Bronchial epithelial cell (primary cell): Measurements from ENCODE around the gene MAP4K3. TPM values are rescaled to one million over a fixed set of nuclear protein-coding genes. Genes with fewer than 3 reads are reported as not detected.

Experiments used
- DNase-seq: peaks from one replicate; pipeline ENCODE4 v3.0.0-alpha.2; 2010; ENCODE audit warnings: low read depth
- FAIRE-seq: peaks from 2 replicates; lab custom pipeline; 2011; peaks lifted over from hg19 to GRCh38; lab: Jason Lieb, UNC
- H3K27me3 ChIP-seq: 2 replicates; pipeline ENCODE4 v1.5.1; 2011; ENCODE audit warnings: low read length; ENCODE audit not compliant: control insufficient read depth, insufficient read depth
- H3K36me3 ChIP-seq: 2 replicates; pipeline ENCODE4 v1.5.1; 2011; ENCODE audit warnings: low read length; ENCODE audit not compliant: control insufficient read depth, insufficient read depth
- H3K4me3 ChIP-seq: 2 replicates; pipeline ENCODE4 v1.5.1; 2011; ENCODE audit warnings: mild to moderate bottlenecking, low read depth, low read length, control low read depth
- CTCF ChIP-seq: IDR thresholded peaks from 2 replicates; pipeline ENCODE4 v1.5.1; 2011; ENCODE audit warnings: mild to moderate bottlenecking, moderate library complexity, low read length, control low read depth, inconsistent platforms; ENCODE audit not compliant: insufficient read depth, severe bottlenecking
- total RNA-seq: library from RNA; depleted of rRNA; stranded (reverse); fragments of >200 nt; gene quantifications from 2 replicates; pipeline ENCODE4 v1.2.1, GENCODE V29; 2014

Gene MAP4K3
- total RNA-seq, 1 donor from 2014 or later, result 19.7 TPM

- no peak for DNase-seq
- no peak for FAIRE-seq
- H3K36me3 ChIP-seq, result peaks cover 3% of the 10 kb centered on the region
- H3K4me3 ChIP-seq, result no peak overlapping the region
- H3K27me3 ChIP-seq, result no peaks in the 10 kb centered on the region
- TF ChIP-seq CTCF, result no peak
Measured at GRCh38 chr2:39266916-39267434, 170.1 kb downstream of the MAP4K3 start.

GRCh38 chr2:39266139-39266805, 170.8 kb downstream of the MAP4K3 start:
- Histone ChIP-seq H3K4me3 (no peak overlapping the region), H3K27me3 (no peaks in the 10 kb centered on the region), H3K36me3 (peaks cover 3% of the 10 kb centered on the region)
- peak; percentile 27 for DNase-seq
- FAIRE-seq, result no peak
- no peak for TF ChIP-seq CTCF

GRCh38 chr2:39265315-39265714, 171.8 kb downstream of the MAP4K3 start:
- DNase-seq, result no peak
- no peak for TF ChIP-seq CTCF
- H3K27me3 ChIP-seq, result no peaks in the 10 kb centered on the region
- no peak overlapping the region for H3K4me3 ChIP-seq
- no peak for FAIRE-seq
- H3K36me3 ChIP-seq, result peaks cover 7% of the 10 kb centered on the region

GRCh38 chr2:39264733-39265132, 172.4 kb downstream of the MAP4K3 start:
- Histone ChIP-seq H3K36me3 (peaks cover 8% of the 10 kb centered on the region), H3K4me3 (no peak overlapping the region), H3K27me3 (no peaks in the 10 kb centered on the region)
- DNase-seq, result no peak
- TF ChIP-seq CTCF, result no peak
- FAIRE-seq, result no peak

GRCh38 chr2:39260087-39260486, 177.0 kb downstream of the MAP4K3 start:
- DNase-seq (no peak), FAIRE-seq (no peak)
- Histone ChIP-seq H3K27me3 (no peaks in the 10 kb centered on the region), H3K4me3 (no peak overlapping the region), H3K36me3 (peaks cover 10% of the 10 kb centered on the region)
- no peak for TF ChIP-seq CTCF
